H1 (cell line): ENCODE measurements around the gene RPL14. TPM values are rescaled to one million over a fixed set of nuclear protein-coding genes. Genes with fewer than 3 reads are reported as not detected.

Source experiments
- CTCF ChIA-PET: fragments of 300-600 bp; sonication (Branson Sonifier 250); formaldehyde crosslinking; loops from one replicate; lab custom pipeline; 2021; ENCODE audit not compliant: partially characterized antibody; lab: Charles Lee
- POLR2A ChIA-PET: fragments of 300-600 bp; sonication (Branson Sonifier 250); formaldehyde crosslinking; loops from one replicate; lab custom pipeline; 2021; ENCODE audit warnings: inconsistent platforms; ENCODE audit not compliant: partially characterized antibody; lab: Charles Lee
- DNase-seq, 2 experiments: peaks; one replicate each; pipeline versions ENCODE4 v3.0.0 to v3.0.0-alpha.2; 2010 to 2022; ENCODE audit warnings: low spot score in 2 of 2, low read depth in 1 of 2, mixed read lengths in 1 of 2
- FAIRE-seq: peaks from 2 replicates; lab custom pipeline; 2011; peaks lifted over from hg19 to GRCh38; lab: Jason Lieb, UNC
- H2AFZ ChIP-seq: 2 replicates; pipeline ENCODE4 v1.8.1; 2012; ENCODE audit warnings: low read length, inconsistent platforms
- H2AK5ac ChIP-seq: 2 replicates; pipeline ENCODE4 v1.6.1; 2013; ENCODE audit warnings: low read depth, low read length
- H2BK120ac ChIP-seq: replicated peaks from 2 replicates; pipeline ENCODE3; 2013; ENCODE audit warnings: low read depth, low read length, inconsistent platforms
- H2BK12ac ChIP-seq: 2 replicates; pipeline ENCODE4 v1.6.1; 2013; ENCODE audit warnings: low read depth, low read length
- H2BK15ac ChIP-seq: 2 replicates; pipeline ENCODE4 v1.6.1; 2013; ENCODE audit warnings: low read length
- H2BK20ac ChIP-seq: 2 replicates; pipeline ENCODE4 v1.6.1; 2013; ENCODE audit warnings: low read length
- H2BK5ac ChIP-seq: 2 replicates; pipeline ENCODE4 v1.6.1; 2013; ENCODE audit warnings: low read depth, low read length
- H3K14ac ChIP-seq: 2 replicates; pipeline ENCODE4 v1.6.1; 2013; ENCODE audit warnings: inconsistent platforms; ENCODE audit not compliant: insufficient read length
- H3K18ac ChIP-seq: 2 replicates; pipeline ENCODE4 v1.6.1; 2013; ENCODE audit warnings: low read length; ENCODE audit errors: extremely low read depth
- H3K23ac ChIP-seq: 2 replicates; pipeline ENCODE4 v1.6.1; 2013; ENCODE audit warnings: inconsistent platforms; ENCODE audit not compliant: insufficient read length
- H3K23me2 ChIP-seq: 2 replicates; pipeline ENCODE4 v1.6.1; 2013; ENCODE audit warnings: low read depth, low read length
- H3K27ac ChIP-seq: 2 replicates; pipeline ENCODE4 v1.6.1; 2011; ENCODE audit warnings: low read depth, low read length, inconsistent platforms
- H3K27me3 ChIP-seq, 4 experiments: replicated peaks in 1 of 4; 1 replicate in 1 of 4; 2 replicates in 3 of 4; pipeline versions ENCODE4 v1.6.1 to v1.8.1; 2011 to 2013; ENCODE audit warnings: low read length in 3 of 4, mild to moderate bottlenecking in 3 of 4, inconsistent platforms in 2 of 4, mixed read lengths in 2 of 4, moderate library complexity in 1 of 4; ENCODE audit not compliant: control insufficient read depth in 3 of 4, insufficient read depth in 3 of 4; ENCODE audit errors: extremely low read depth in 1 of 4
- H3K36me3 ChIP-seq, 4 experiments: 2 replicates each; pipeline versions ENCODE4 v1.6.1 to v1.8.1; 2011 to 2013; ENCODE audit warnings: mild to moderate bottlenecking in 4 of 4, low read length in 3 of 4, moderate library complexity in 2 of 4, control low read depth in 1 of 4, inconsistent platforms in 1 of 4; ENCODE audit not compliant: insufficient read depth in 4 of 4, control insufficient read depth in 2 of 4
- H3K4ac ChIP-seq: replicated peaks from 2 replicates; pipeline ENCODE3; 2013; ENCODE audit warnings: low read length, low read depth, mixed read lengths, inconsistent platforms; ENCODE audit not compliant: insufficient read length
- H3K4me1 ChIP-seq, 4 experiments: replicated peaks in 1 of 4; 1 replicate in 1 of 4; 2 replicates in 3 of 4; pipeline versions ENCODE4 v1.6.1 to v1.8.1; 2011 to 2013; ENCODE audit warnings: low read length in 3 of 4, inconsistent platforms in 2 of 4, mixed read lengths in 1 of 4; ENCODE audit not compliant: insufficient read depth in 4 of 4, control insufficient read depth in 3 of 4
- H3K4me2 ChIP-seq, 2 experiments: 2 replicates each; pipeline versions ENCODE4 v1.6.1 to v1.8.1; 2011 to 2013; ENCODE audit warnings: low read depth in 2 of 2, low read length in 2 of 2, control low read depth in 1 of 2, inconsistent platforms in 1 of 2, mild to moderate bottlenecking in 1 of 2; ENCODE audit not compliant: insufficient read depth in 1 of 2
- H3K4me3 ChIP-seq, 4 experiments: fragments of 200-600, 300-600 bp in 1 of 4; sonication (generic), shearing (Covaris generic), sonication (Bioruptor Twin) in 1 of 4; 2 replicates each; pipeline versions ENCODE4 v1.5.1 to v1.8.1; 2011 to 2016; ENCODE audit warnings: low read length in 4 of 4, low read depth in 3 of 4, control low read depth in 2 of 4, inconsistent platforms in 2 of 4, mild to moderate bottlenecking in 2 of 4, mixed read lengths in 1 of 4, moderate library complexity in 1 of 4; ENCODE audit not compliant: insufficient read depth in 2 of 4; ENCODE audit errors: extremely low read depth in 1 of 4
- H3K56ac ChIP-seq: replicated peaks from 2 replicates; pipeline ENCODE3; 2013; ENCODE audit warnings: low read depth, mild to moderate bottlenecking, mixed read lengths, low read length, inconsistent platforms; ENCODE audit not compliant: insufficient read length
- H3K79me1 ChIP-seq: 2 replicates; pipeline ENCODE4 v1.6.1; 2013; ENCODE audit warnings: low read depth, low read length, control low read depth
- H3K79me2 ChIP-seq, 2 experiments: 2 replicates each; pipeline versions ENCODE4 v1.6.1 to v1.8.1; 2012 to 2013; ENCODE audit warnings: low read length in 2 of 2, mild to moderate bottlenecking in 2 of 2, inconsistent platforms in 1 of 2; ENCODE audit not compliant: insufficient read depth in 2 of 2, control insufficient read depth in 1 of 2
- H3K9ac ChIP-seq, 4 experiments: replicated peaks in 1 of 4; 1 replicate in 1 of 4; 2 replicates in 3 of 4; pipeline versions ENCODE4 v1.6.1 to v1.8.1; 2011 to 2013; ENCODE audit warnings: low read depth in 3 of 4, low read length in 3 of 4, control low read depth in 2 of 4, mild to moderate bottlenecking in 2 of 4, moderate library complexity in 2 of 4, inconsistent platforms in 1 of 4; ENCODE audit errors: extremely low read depth in 1 of 4
- H3K9me3 ChIP-seq, 2 experiments: 2 replicates each; pipeline versions ENCODE4 v1.6.1 to v1.8.1; 2012 to 2013; ENCODE audit warnings: mild to moderate bottlenecking in 2 of 2, moderate library complexity in 2 of 2, control low read depth in 1 of 2, inconsistent platforms in 1 of 2, low read depth in 1 of 2, low read length in 1 of 2, mixed read lengths in 1 of 2; ENCODE audit not compliant: insufficient read depth in 2 of 2
- H4K20me1 ChIP-seq, 2 experiments: replicated peaks in 1 of 2; 2 replicates each; pipeline versions ENCODE3 to v1.8.1; 2011 to 2013; ENCODE audit warnings: inconsistent platforms in 2 of 2, low read length in 2 of 2, mild to moderate bottlenecking in 1 of 2; ENCODE audit not compliant: insufficient read depth in 2 of 2, control insufficient read depth in 1 of 2
- H4K5ac ChIP-seq: 2 replicates; pipeline ENCODE4 v1.6.1; 2013; ENCODE audit warnings: low read length, low read depth, mixed read lengths, inconsistent platforms; ENCODE audit not compliant: insufficient read length
- H4K8ac ChIP-seq: 2 replicates; pipeline ENCODE4 v1.8.0; 2013; ENCODE audit warnings: mild to moderate bottlenecking, moderate library complexity, low read length, inconsistent platforms; ENCODE audit not compliant: insufficient read depth; ENCODE audit errors: extremely low read depth
- H4K91ac ChIP-seq: replicated peaks from 2 replicates; pipeline ENCODE3; 2013; ENCODE audit warnings: low read length, mixed read lengths, inconsistent platforms; ENCODE audit not compliant: insufficient read length
- ASH2L ChIP-seq: fragments of 200-600, 300-600 bp; sonication (generic); IDR thresholded peaks from one replicate; pipeline ENCODE4 v1.7.1; 2017; ENCODE audit warnings: low read length
- CEBPB ChIP-seq: IDR thresholded peaks from 2 replicates; pipeline ENCODE4 v1.6.1; 2012; ENCODE audit warnings: low read depth, low read length
- GABPA ChIP-seq: IDR thresholded peaks from 2 replicates; pipeline ENCODE4 v1.6.1; 2011; ENCODE audit warnings: mild to moderate bottlenecking, low read length, moderate library complexity, borderline replicate concordance; ENCODE audit not compliant: insufficient read depth
- JUND ChIP-seq: IDR thresholded peaks from 2 replicates; pipeline ENCODE4 v1.6.1; 2011; ENCODE audit warnings: mild to moderate bottlenecking, improper control_type of control experiment, low read length
- MAX ChIP-seq: IDR thresholded peaks from 2 replicates; pipeline ENCODE4 v1.6.1; 2012; ENCODE audit warnings: inconsistent platforms
- RAD21 ChIP-seq, 2 experiments: IDR thresholded peaks in 1 of 2; conservative IDR thresholded peaks in 1 of 2; 2 replicates each; pipeline ENCODE4 v1.6.1; 2011; ENCODE audit warnings: low read depth in 2 of 2, low read length in 2 of 2, improper control_type of control experiment in 1 of 2, inconsistent platforms in 1 of 2, mild to moderate bottlenecking in 1 of 2, moderate library complexity in 1 of 2
- SIX5 ChIP-seq: IDR thresholded peaks from 2 replicates; pipeline ENCODE4 v1.6.1; 2011; ENCODE audit warnings: mild to moderate bottlenecking, low read depth, low read length
- SP1 ChIP-seq: IDR thresholded peaks from 2 replicates; pipeline ENCODE4 v1.6.1; 2011; ENCODE audit warnings: low read depth, low read length
- SUZ12 ChIP-seq: fragments of 200-600 bp; sonication (generic); IDR thresholded peaks from 2 replicates; pipeline ENCODE4 v1.6.1; 2012; ENCODE audit warnings: mild to moderate bottlenecking, inconsistent platforms, low read length, moderate library complexity, mixed read lengths
- polyA plus RNA-seq, 7 experiments: library from polyadenylated mRNA; depleted of rRNA in 3 of 7; stranded (reverse) in 5 of 7; unstranded in 2 of 7; fragments of >200 nt in 5 of 7; fragments of 200-250 nt in 2 of 7; gene quantifications; 1 replicate in 5 of 7; 2 replicates in 1 of 7; 4 replicates in 1 of 7; pipeline versions ENCODE4 v1.2.1 to v1.2.3, GENCODE V29; 2011 to 2013; ENCODE audit warnings: missing spikeins in 2 of 7, mixed read lengths in 2 of 7
- total RNA-seq: library from RNA; stranded (reverse); fragmentation: NEBNext Ultra II Directional; extraction: Animal tissue kit (Norgen Biotek cat#: 25700); gene quantifications from 2 replicates; pipeline ENCODE4 v1.2.1, GENCODE V29; 2021

Gene RPL14
- total and polyA plus RNA-seq, 2 of the 8 experiments (the other 6 are each of a cell fraction or from before 2014, with no cell fraction given), result 1,192 to 2,341 TPM

- no peaks in the 10 kb centered on the region for H3K27me3 ChIP-seq
- no peak overlapping the region for H3K14ac ChIP-seq
- no peak overlapping the region for H2AFZ ChIP-seq
- no peaks in the 10 kb centered on the region for H4K20me1 ChIP-seq
- no peak overlapping the region for H2BK120ac ChIP-seq
- no peak overlapping the region for H3K4ac ChIP-seq
- no peak overlapping the region for H3K56ac ChIP-seq
- peaks cover 6% of the 10 kb centered on the region for H3K23me2 ChIP-seq
- H3K18ac ChIP-seq, result no peak overlapping the region
- no peak overlapping the region for H2AK5ac ChIP-seq
- no peak overlapping the region for H3K23ac ChIP-seq
- H2BK12ac ChIP-seq, result no peak overlapping the region
- no peak overlapping the region; a peak in 1 of 4 replicates for H3K4me2 ChIP-seq
- H4K5ac ChIP-seq, result no peak overlapping the region
- no peaks in the 10 kb centered on the region for H3K79me2 ChIP-seq
- no peak overlapping the region for H2BK15ac ChIP-seq
- no peaks in the 10 kb centered on the region for H3K36me3 ChIP-seq
- DNase-seq (no peak), FAIRE-seq (no peak)
- no peak overlapping the region for H4K91ac ChIP-seq
- TF ChIP-seq SP1 (no peak), GABPA (no peak), MAX (no peak), ASH2L (no peak), RAD21 (IDR thresholded peaks at IDR 0.05 in 1 of 2, conservative IDR thresholded peaks at IDR 0.05 in 1 of 2; ENCODE audit: low read depth in 2 of 2, low read length in 2 of 2) (no peak), CEBPB (no peak), SUZ12 (no peak), JUND (no peak), SIX5 (no peak)
- H3K9ac ChIP-seq, result no peak overlapping the region
- H3K79me1 ChIP-seq, result no peaks in the 10 kb centered on the region
- no peak overlapping the region for H2BK5ac ChIP-seq
- H2BK20ac ChIP-seq, result no peak overlapping the region
- no peak overlapping the region for H3K27ac ChIP-seq
- ChIA-PET CTCF (interaction anchor here (1.0 kb wide), 1 partner anchor 260 kb away, joined by 4 read pairs; no protein-coding TSS in a partner anchor), POLR2A (interaction anchor here (2.2 to 5.7 kb wide), 2 partner anchors 12 to 22 kb away, joined by 7 to 50 read pairs; no protein-coding TSS in a partner anchor)
- H3K9me3 ChIP-seq, result no peaks in the 10 kb centered on the region
- no peak overlapping the region for H3K4me3 ChIP-seq
- H4K8ac ChIP-seq, result no peak overlapping the region
- peaks cover 0 to 3% (median 0%) of the 10 kb centered on the region in 4 experiments; a peak in 1 of 7 replicates for H3K4me1 ChIP-seq
Observed at GRCh38 chr3:40451551-40451950, 5.6 kb upstream of the RPL14 start.
